Measurements from ENCODE around the gene NBPF14.
"Not testable (repeated sequence)": the region's sequence is repeated elsewhere in the genome, so short reads cannot be mapped to it uniquely, and the experiment has no call there.

GRCh38 chr1:148514310-148514709, 81.5 kb downstream of the NBPF14 start:
- not testable (repeated sequence) for TF ChIP-seq POLR2A (IDR thresholded peaks at IDR 0.05)
- TF ChIP-seq, protein P1, sequence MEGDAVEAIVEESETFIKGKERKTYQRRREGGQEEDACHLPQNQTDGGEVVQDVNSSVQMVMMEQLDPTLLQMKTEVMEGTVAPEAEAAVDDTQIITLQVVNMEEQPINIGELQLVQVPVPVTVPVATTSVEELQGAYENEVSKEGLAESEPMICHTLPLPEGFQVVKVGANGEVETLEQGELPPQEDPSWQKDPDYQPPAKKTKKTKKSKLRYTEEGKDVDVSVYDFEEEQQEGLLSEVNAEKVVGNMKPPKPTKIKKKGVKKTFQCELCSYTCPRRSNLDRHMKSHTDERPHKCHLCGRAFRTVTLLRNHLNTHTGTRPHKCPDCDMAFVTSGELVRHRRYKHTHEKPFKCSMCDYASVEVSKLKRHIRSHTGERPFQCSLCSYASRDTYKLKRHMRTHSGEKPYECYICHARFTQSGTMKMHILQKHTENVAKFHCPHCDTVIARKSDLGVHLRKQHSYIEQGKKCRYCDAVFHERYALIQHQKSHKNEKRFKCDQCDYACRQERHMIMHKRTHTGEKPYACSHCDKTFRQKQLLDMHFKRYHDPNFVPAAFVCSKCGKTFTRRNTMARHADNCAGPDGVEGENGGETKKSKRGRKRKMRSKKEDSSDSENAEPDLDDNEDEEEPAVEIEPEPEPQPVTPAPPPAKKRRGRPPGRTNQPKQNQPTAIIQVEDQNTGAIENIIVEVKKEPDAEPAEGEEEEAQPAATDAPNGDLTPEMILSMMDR (IDR thresholded peaks at IDR 0.05) = not testable (repeated sequence)

All from heart left ventricle (tissue), 13 donors.